Measurements from ENCODE around the gene HSPA1A.

Gene HSPA1A

GRCh38 chr6:31865205-31866118 is 50.1 kb downstream of the HSPA1A start:
- no peak for DNase-seq (ENCODE audit: low read depth)
